Peyer's patch (tissue), 4 donors: ENCODE measurements around the gene NCF2.

Source experiments
- POLR2A ChIP-seq, 2 donors: fragments of 450-650 bp; IDR thresholded peaks; one replicate each; pipeline ENCODE4 v1.5.1; 2017; ENCODE audit warnings: antibody characterized with exemption in 2 of 2, mild to moderate bottlenecking in 2 of 2, moderate library complexity in 2 of 2
- TF ChIP-seq, protein P1 (sequence below), 6 experiments: fragments of 450-650 bp in 4 of 6; fragments of 200-600 bp in 2 of 6; sonication (generic) in 1 of 6; IDR thresholded peaks; one replicate each; pipeline ENCODE4 v1.5.1; 2017 to 2019; ENCODE audit warnings: antibody characterized with exemption in 6 of 6, mild to moderate bottlenecking in 3 of 6, moderate library complexity in 1 of 6

DNA sequence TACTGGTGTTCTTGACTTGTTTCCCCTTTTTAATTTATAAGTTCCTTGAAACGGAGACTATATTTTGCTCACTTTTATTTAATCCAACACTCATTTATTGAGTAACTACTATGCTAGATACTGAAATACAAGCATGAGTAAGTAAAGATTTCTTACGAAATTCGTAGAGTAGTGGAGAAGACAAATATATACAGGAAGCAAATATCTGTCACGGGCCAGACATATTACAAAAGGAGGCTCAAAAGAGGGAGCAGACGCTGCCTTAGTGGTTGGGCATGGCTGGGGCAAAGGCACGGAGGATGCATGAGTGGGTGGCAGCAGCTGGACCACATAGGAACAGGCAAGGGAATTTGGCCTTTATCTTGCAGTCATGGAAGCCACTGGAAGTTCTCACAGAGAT lies 6.8 kb downstream of the NCF2 start:
- TF ChIP-seq, protein P1, sequence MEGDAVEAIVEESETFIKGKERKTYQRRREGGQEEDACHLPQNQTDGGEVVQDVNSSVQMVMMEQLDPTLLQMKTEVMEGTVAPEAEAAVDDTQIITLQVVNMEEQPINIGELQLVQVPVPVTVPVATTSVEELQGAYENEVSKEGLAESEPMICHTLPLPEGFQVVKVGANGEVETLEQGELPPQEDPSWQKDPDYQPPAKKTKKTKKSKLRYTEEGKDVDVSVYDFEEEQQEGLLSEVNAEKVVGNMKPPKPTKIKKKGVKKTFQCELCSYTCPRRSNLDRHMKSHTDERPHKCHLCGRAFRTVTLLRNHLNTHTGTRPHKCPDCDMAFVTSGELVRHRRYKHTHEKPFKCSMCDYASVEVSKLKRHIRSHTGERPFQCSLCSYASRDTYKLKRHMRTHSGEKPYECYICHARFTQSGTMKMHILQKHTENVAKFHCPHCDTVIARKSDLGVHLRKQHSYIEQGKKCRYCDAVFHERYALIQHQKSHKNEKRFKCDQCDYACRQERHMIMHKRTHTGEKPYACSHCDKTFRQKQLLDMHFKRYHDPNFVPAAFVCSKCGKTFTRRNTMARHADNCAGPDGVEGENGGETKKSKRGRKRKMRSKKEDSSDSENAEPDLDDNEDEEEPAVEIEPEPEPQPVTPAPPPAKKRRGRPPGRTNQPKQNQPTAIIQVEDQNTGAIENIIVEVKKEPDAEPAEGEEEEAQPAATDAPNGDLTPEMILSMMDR (IDR thresholded peaks at IDR 0.05) = no peak
- no peak for TF ChIP-seq POLR2A (IDR thresholded peaks at IDR 0.05)
